CD4-positive, alpha-beta T cell (primary cell): ENCODE measurements around the gene TANK. TPM values are rescaled to one million over a fixed set of nuclear protein-coding genes. Genes with fewer than 3 reads are reported as not detected.

Source experiments
- ATAC-seq: fragments of 200-7000 bp; cut with Tn5 transposase; one replicate; pipeline ENCODE4 v1.10.0; 2022; ENCODE audit warnings: mild to moderate bottlenecking; ENCODE audit not compliant: poor library complexity
- CTCF ChIA-PET: fragments of 350-600 bp; sonication (Branson Sonifier 250); formaldehyde crosslinking; loops from one replicate; lab custom pipeline; 2021; ENCODE audit warnings: antibody characterized with exemption, inconsistent platforms; lab: Charles Lee
- POLR2A ChIA-PET: fragments of 350-600 bp; sonication (Branson Sonifier 250); formaldehyde crosslinking; loops from one replicate; lab custom pipeline; 2021; ENCODE audit warnings: antibody characterized with exemption, inconsistent platforms; lab: Charles Lee
- DNase-seq, 14 experiments: peaks; one replicate each; pipeline ENCODE4 v3.0.0-alpha.2; 2013 to 2020; ENCODE audit warnings: mixed read lengths in 2 of 14
- H3K27ac ChIP-seq, 2 donors: one replicate each; pipeline versions ENCODE4 v1.5.1 to v1.7.0; 2013; ENCODE audit warnings: low read length in 2 of 2, low read depth in 1 of 2, mild to moderate bottlenecking in 1 of 2
- H3K27me3 ChIP-seq, 2 experiments: 1 replicate in 1 of 2; 2 replicates in 1 of 2; pipeline versions ENCODE4 v1.6.1 to v1.7.0; 2013; ENCODE audit warnings: low read length in 2 of 2, control low read depth in 1 of 2, mild to moderate bottlenecking in 1 of 2, moderate library complexity in 1 of 2; ENCODE audit not compliant: insufficient read depth in 2 of 2, control insufficient read depth in 1 of 2
- H3K36me3 ChIP-seq: one replicate; pipeline ENCODE4 v1.6.1; 2013; ENCODE audit warnings: low read length, control low read depth; ENCODE audit not compliant: insufficient read depth
- H3K4me1 ChIP-seq: one replicate; pipeline ENCODE4 v1.6.1; 2013; ENCODE audit warnings: low read length, control low read depth; ENCODE audit not compliant: insufficient read depth
- H3K4me3 ChIP-seq: one replicate; pipeline ENCODE4 v1.5.1; 2013; ENCODE audit warnings: mild to moderate bottlenecking, low read length, moderate library complexity
- H3K9me3 ChIP-seq, 2 experiments: 1 replicate in 1 of 2; 2 replicates in 1 of 2; pipeline versions ENCODE4 v1.6.1 to v1.7.0; 2013; ENCODE audit warnings: low read length in 2 of 2, mild to moderate bottlenecking in 2 of 2, control low read depth in 1 of 2, moderate library complexity in 1 of 2; ENCODE audit not compliant: control insufficient read depth in 1 of 2, insufficient read depth in 1 of 2
- H3K27ac Mint-ChIP-seq: one replicate; pipeline ENCODE4 v1.8.0; 2020; ENCODE audit warnings: mixed read lengths
- H3K27me3 Mint-ChIP-seq: one replicate; pipeline ENCODE4 v1.8.0; 2021; ENCODE audit warnings: mixed read lengths
- H3K36me3 Mint-ChIP-seq: one replicate; pipeline ENCODE4 v1.8.0; 2021; ENCODE audit warnings: low read depth, mixed read lengths
- H3K4me1 Mint-ChIP-seq: one replicate; pipeline ENCODE4 v1.8.0; 2021; ENCODE audit warnings: low read depth, mixed read lengths
- H3K4me3 Mint-ChIP-seq: one replicate; pipeline ENCODE4 v1.8.0; 2020; ENCODE audit warnings: mild to moderate bottlenecking, mixed read lengths
- H3K9me3 Mint-ChIP-seq: one replicate; pipeline ENCODE4 v1.8.0; 2020; ENCODE audit warnings: mixed read lengths
- intact Hi-C, 2 experiments: fragments of 100-400 bp; cut with DNase I in 1 of 2; cut with micrococcal nuclease in 1 of 2; formaldehyde crosslinking; loops; one replicate each; pipeline versions ENCODE4 v1.15.1 to v1.9.0; 2023 to 2025; cut with DNase I, micrococcal nuclease
- total RNA-seq, 174 experiments: library from RNA in 2 of 174; stranded (reverse) in 2 of 174; gene quantifications; one replicate each; pipeline ENCODE4 v1.2.3 and lab custom pipeline; 2021 to 2026
- TF ChIP-seq, protein P1 (sequence below): fragments of 200-600 bp; IDR thresholded peaks from one replicate; pipeline ENCODE4 v1.8.0; 2022; ENCODE audit warnings: antibody characterized with exemption, mild to moderate bottlenecking

TANK gene
- total RNA-seq, 2 experiments from 2014 or later: 66.3 to 71.7 TPM

DNA sequence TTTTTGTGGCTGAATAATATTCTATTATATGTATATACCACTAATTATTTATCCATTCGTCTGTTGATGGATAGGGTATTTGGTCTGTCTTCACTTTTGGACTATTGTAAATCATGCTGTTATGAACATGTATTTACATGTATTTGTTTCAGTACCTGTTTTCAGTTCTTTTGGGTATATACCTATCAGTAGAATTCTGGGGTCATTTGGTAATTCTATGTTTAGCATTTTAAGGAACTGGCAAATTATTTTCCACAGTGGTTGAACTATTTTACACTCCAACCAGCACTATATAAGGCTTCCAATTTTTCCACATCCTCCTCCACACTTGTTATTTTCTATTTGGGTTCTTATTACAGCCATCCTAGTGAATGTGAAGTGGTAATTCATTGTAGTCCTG lies 12.4 kb upstream of the TANK start:
- TF ChIP-seq, protein P1, sequence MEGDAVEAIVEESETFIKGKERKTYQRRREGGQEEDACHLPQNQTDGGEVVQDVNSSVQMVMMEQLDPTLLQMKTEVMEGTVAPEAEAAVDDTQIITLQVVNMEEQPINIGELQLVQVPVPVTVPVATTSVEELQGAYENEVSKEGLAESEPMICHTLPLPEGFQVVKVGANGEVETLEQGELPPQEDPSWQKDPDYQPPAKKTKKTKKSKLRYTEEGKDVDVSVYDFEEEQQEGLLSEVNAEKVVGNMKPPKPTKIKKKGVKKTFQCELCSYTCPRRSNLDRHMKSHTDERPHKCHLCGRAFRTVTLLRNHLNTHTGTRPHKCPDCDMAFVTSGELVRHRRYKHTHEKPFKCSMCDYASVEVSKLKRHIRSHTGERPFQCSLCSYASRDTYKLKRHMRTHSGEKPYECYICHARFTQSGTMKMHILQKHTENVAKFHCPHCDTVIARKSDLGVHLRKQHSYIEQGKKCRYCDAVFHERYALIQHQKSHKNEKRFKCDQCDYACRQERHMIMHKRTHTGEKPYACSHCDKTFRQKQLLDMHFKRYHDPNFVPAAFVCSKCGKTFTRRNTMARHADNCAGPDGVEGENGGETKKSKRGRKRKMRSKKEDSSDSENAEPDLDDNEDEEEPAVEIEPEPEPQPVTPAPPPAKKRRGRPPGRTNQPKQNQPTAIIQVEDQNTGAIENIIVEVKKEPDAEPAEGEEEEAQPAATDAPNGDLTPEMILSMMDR: no peak
- H3K9me3 ChIP-seq: peaks cover 12 to 18% of the 10 kb centered on the region in 2 experiments
- no peak overlapping the region for H3K27ac ChIP-seq
- H3K36me3 Mint-ChIP-seq: peaks cover 63% of the 10 kb centered on the region
- H3K4me1 Mint-ChIP-seq: peaks cover 37% of the 10 kb centered on the region
- ChIA-PET CTCF (no interaction called here), POLR2A (interaction anchor here (1.4 kb wide), 1 partner anchor 12 kb away, joined by 4 read pairs; no protein-coding TSS in a partner anchor)
- ATAC-seq (no peak), DNase-seq (no peak)
- peaks cover 14% of the 10 kb centered on the region for H3K4me1 ChIP-seq
- no peak overlapping the region for H3K4me3 ChIP-seq
- H3K27ac Mint-ChIP-seq: no peak overlapping the region
- no peaks in the 10 kb centered on the region for H3K27me3 ChIP-seq
- H3K27me3 Mint-ChIP-seq: no peaks in the 10 kb centered on the region
- peaks cover 23% of the 10 kb centered on the region for H3K9me3 Mint-ChIP-seq
- H3K4me3 Mint-ChIP-seq: no peak overlapping the region
- H3K36me3 ChIP-seq: peaks cover 17% of the 10 kb centered on the region
- intact Hi-C loops: no loop called here

DNA sequence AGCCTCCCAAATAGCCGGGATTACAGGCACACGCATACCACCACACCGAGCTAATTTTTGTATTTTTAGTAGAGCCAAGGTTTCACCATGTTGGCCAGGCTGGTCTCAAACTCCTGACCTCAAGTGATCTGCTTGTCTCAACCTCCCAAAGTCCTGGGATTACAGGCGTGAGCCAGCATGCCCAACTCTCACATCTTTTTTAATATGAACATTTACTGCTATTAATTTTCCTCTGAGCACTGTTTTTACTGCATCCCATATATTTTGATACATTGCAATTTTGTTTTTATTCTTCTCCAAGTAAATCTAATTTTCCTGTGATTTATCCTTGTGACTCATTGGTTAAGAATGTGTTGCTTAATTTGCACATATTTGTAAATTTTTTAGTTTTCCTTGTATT lies 9.5 kb upstream of the TANK start:
- CTCF ChIA-PET: no interaction called here
- Mint-ChIP-seq H3K36me3 (peaks cover 77% of the 10 kb centered on the region), H3K4me3 (no peak overlapping the region), H3K9me3 (peaks cover 23% of the 10 kb centered on the region), H3K27ac (no peak overlapping the region), H3K4me1 (peaks cover 22% of the 10 kb centered on the region), H3K27me3 (no peaks in the 10 kb centered on the region)
- DNase-seq: no peak
- Histone ChIP-seq H3K27ac (no peak overlapping the region), H3K9me3 (peaks cover 12 to 18% of the 10 kb centered on the region in 2 experiments), H3K27me3 (no peaks in the 10 kb centered on the region), H3K36me3 (peaks cover 17% of the 10 kb centered on the region), H3K4me3 (no peak overlapping the region), H3K4me1 (peaks cover 14% of the 10 kb centered on the region)
- TF ChIP-seq, protein P1: no peak
- intact Hi-C loops: loop anchor here in 1 of 2 experiments (10.0 kb wide), 2 partner anchors 1246 to 1866 kb away; partner anchors contain the start of genes LY75 and WDSUB1
- POLR2A ChIA-PET: no interaction called here
- ATAC-seq: no peak

DNA sequence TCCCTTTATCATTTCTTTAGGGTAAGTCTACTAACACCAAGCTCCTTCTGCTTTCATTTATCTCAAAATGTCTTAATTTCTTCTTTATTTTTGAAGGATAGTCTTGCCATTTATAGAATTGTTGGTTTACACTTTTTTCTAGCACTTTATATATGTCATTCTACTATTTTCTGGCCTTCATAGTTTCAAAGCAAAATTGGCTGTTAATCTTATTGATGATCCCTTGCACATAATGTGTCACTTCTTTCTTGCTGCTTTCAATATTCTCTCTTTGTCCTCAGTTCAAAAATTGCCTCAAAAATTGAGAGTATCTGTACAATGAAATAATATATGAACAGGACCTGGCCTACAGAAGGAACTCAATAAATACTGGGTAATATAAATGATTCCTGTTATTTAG lies 7.9 kb upstream of the TANK start:
- Histone ChIP-seq H3K27ac (no peak overlapping the region), H3K4me3 (no peak overlapping the region), H3K36me3 (peaks cover 15% of the 10 kb centered on the region), H3K27me3 (no peaks in the 10 kb centered on the region), H3K9me3 (peaks cover 6 to 18% of the 10 kb centered on the region in 2 experiments), H3K4me1 (peaks cover 2% of the 10 kb centered on the region)
- CTCF ChIA-PET: interaction anchor here (1.4 kb wide), 1 partner anchor 13 kb away, joined by 3 read pairs; no protein-coding TSS in a partner anchor
- ATAC-seq (no peak), DNase-seq (no peak)
- TF ChIP-seq, protein P1: no peak
- POLR2A ChIA-PET: interaction anchor here (1.2 kb wide), 1 partner anchor 16 kb away, joined by 5 read pairs; no protein-coding TSS in a partner anchor
- H3K4me1 Mint-ChIP-seq: peaks cover 13% of the 10 kb centered on the region
- no peak overlapping the region for H3K27ac Mint-ChIP-seq
- peaks cover 71% of the 10 kb centered on the region for H3K36me3 Mint-ChIP-seq
- intact Hi-C loops: loop anchor here in 1 of 2 experiments (10.0 kb wide), 2 partner anchors 1248 to 1868 kb away; partner anchors contain the start of genes LY75 and WDSUB1
- no peak overlapping the region for H3K4me3 Mint-ChIP-seq
- no peaks in the 10 kb centered on the region for H3K27me3 Mint-ChIP-seq
- H3K9me3 Mint-ChIP-seq: peaks cover 23% of the 10 kb centered on the region
